Neural cell (in vitro differentiated cells): ENCODE results near the gene IDUA. TPM values are rescaled to one million over a fixed set of nuclear protein-coding genes. Genes with fewer than 3 reads are reported as not detected.

Experiments
- H2AFZ ChIP-seq: fragments of 200-600, 300-800 bp; sonication (generic), shearing (Covaris generic); 2 replicates; pipeline ENCODE4 v1.6.0; 2014; ENCODE audit warnings: low read depth, mild to moderate bottlenecking, antibody characterized with exemption, low read length, moderate library complexity
- H3F3A ChIP-seq: fragments of 200-600 bp; shearing (Covaris generic); 2 replicates; pipeline ENCODE4 v1.6.1; 2016; ENCODE audit warnings: mild to moderate bottlenecking, moderate library complexity, mixed read lengths, antibody characterized with exemption, low read length; ENCODE audit not compliant: insufficient read depth, poor library complexity, severe bottlenecking
- H3K27ac ChIP-seq: fragments of 200-600, 300-800 bp; sonication (generic), shearing (Covaris generic); 2 replicates; pipeline ENCODE4 v1.5.1; 2014; ENCODE audit warnings: mild to moderate bottlenecking, low read length, moderate library complexity
- H3K27me3 ChIP-seq: fragments of 300-800, 200-600 bp; sonication (generic), shearing (Covaris generic); 2 replicates; pipeline ENCODE4 v1.6.0; 2014; ENCODE audit warnings: mild to moderate bottlenecking, low read depth, low read length, moderate library complexity; ENCODE audit not compliant: insufficient read depth
- H3K36me3 ChIP-seq: fragments of 300-800, 200-600 bp; sonication (generic), shearing (Covaris generic); 2 replicates; pipeline ENCODE4 v1.5.1; 2014; ENCODE audit warnings: mild to moderate bottlenecking, antibody characterized with exemption, low read length, moderate library complexity; ENCODE audit not compliant: insufficient read depth
- H3K4me2 ChIP-seq: fragments of 300-800, 200-600 bp; sonication (generic), shearing (Covaris generic); 2 replicates; pipeline ENCODE4 v1.6.0; 2014; ENCODE audit warnings: mild to moderate bottlenecking, low read length
- H3K4me3 ChIP-seq: fragments of 300-800, 200-600 bp; sonication (generic), shearing (Covaris generic); 2 replicates; pipeline ENCODE4 v1.5.1; 2014; ENCODE audit warnings: mild to moderate bottlenecking, low read length, moderate library complexity
- H3K79me2 ChIP-seq: fragments of 200-600 bp; shearing (Covaris generic); replicated peaks from 2 replicates; pipeline ENCODE4 v1.6.0; 2014; ENCODE audit warnings: mild to moderate bottlenecking, low read length, moderate library complexity; ENCODE audit not compliant: insufficient read depth
- H3K9ac ChIP-seq: fragments of 300-800, 200-600 bp; sonication (generic), shearing (Covaris generic); 2 replicates; pipeline ENCODE4 v1.6.1; 2016; ENCODE audit warnings: mild to moderate bottlenecking, low read length, mixed read lengths
- H3K9me2 ChIP-seq: fragments of 200-600 bp; shearing (Covaris generic); 2 replicates; pipeline ENCODE4 v1.6.1; 2016; ENCODE audit warnings: mild to moderate bottlenecking, low read length, mixed read lengths; ENCODE audit not compliant: insufficient read depth
- H3K9me3 ChIP-seq: fragments of 200-600, 300-800 bp; sonication (generic), shearing (Covaris generic); 2 replicates; pipeline ENCODE4 v1.6.1; 2016; ENCODE audit warnings: mild to moderate bottlenecking, mixed run types, low read length, moderate library complexity, mixed read lengths
- H4K20me1 ChIP-seq: fragments of 200-600 bp; shearing (Covaris generic); 2 replicates; pipeline ENCODE4 v1.6.1; 2016; ENCODE audit warnings: mild to moderate bottlenecking, mixed run types; ENCODE audit not compliant: insufficient read depth
- EP300 ChIP-seq: fragments of 450-650 bp; conservative IDR thresholded peaks from 2 replicates; pipeline ENCODE4 v1.6.1; 2014; ENCODE audit warnings: antibody characterized with exemption, mild to moderate bottlenecking, moderate library complexity; ENCODE audit not compliant: poor library complexity, severe bottlenecking
- EZH2 ChIP-seq: fragments of 200-600, 300-800 bp; shearing (Covaris generic), sonication (generic); IDR thresholded peaks from 2 replicates; pipeline ENCODE4 v1.6.1; 2014; ENCODE audit warnings: antibody characterized with exemption, low read length, borderline replicate concordance, mild to moderate bottlenecking; ENCODE audit not compliant: insufficient read depth, poor library complexity, severe bottlenecking
- MXI1 ChIP-seq: fragments of 450-650 bp; conservative IDR thresholded peaks from 2 replicates; pipeline ENCODE4 v1.6.1; 2014; ENCODE audit warnings: antibody characterized with exemption, mild to moderate bottlenecking; ENCODE audit not compliant: poor library complexity, severe bottlenecking
- POLR2AphosphoS5 ChIP-seq: IDR thresholded peaks from 2 replicates; pipeline ENCODE4 v1.6.1; 2012
- RAD21 ChIP-seq: fragments of 450-650 bp; conservative IDR thresholded peaks from 2 replicates; pipeline ENCODE4 v1.6.1; 2014; ENCODE audit warnings: antibody characterized with exemption, mild to moderate bottlenecking, moderate library complexity
- SMC3 ChIP-seq: fragments of 450-650 bp; conservative IDR thresholded peaks from 2 replicates; pipeline ENCODE4 v1.6.1; 2014; ENCODE audit warnings: antibody characterized with exemption, mild to moderate bottlenecking, moderate library complexity; ENCODE audit not compliant: poor library complexity
- TAF1 ChIP-seq: IDR thresholded peaks from 2 replicates; pipeline ENCODE4 v1.6.1; 2012; ENCODE audit warnings: low read depth
- polyA plus RNA-seq: library from polyadenylated mRNA; depleted of rRNA; stranded (reverse); fragments of >200 nt; gene quantifications from 2 replicates; pipeline ENCODE4 v1.2.3, GENCODE V29; 2014
- TF ChIP-seq, protein P1 (sequence below): IDR thresholded peaks from 2 replicates; pipeline ENCODE4 v1.6.1; 2012; ENCODE audit warnings: borderline replicate concordance

IDUA gene
- polyA plus RNA-seq, 1 donor from 2014 or later = 12.7 TPM

DNA sequence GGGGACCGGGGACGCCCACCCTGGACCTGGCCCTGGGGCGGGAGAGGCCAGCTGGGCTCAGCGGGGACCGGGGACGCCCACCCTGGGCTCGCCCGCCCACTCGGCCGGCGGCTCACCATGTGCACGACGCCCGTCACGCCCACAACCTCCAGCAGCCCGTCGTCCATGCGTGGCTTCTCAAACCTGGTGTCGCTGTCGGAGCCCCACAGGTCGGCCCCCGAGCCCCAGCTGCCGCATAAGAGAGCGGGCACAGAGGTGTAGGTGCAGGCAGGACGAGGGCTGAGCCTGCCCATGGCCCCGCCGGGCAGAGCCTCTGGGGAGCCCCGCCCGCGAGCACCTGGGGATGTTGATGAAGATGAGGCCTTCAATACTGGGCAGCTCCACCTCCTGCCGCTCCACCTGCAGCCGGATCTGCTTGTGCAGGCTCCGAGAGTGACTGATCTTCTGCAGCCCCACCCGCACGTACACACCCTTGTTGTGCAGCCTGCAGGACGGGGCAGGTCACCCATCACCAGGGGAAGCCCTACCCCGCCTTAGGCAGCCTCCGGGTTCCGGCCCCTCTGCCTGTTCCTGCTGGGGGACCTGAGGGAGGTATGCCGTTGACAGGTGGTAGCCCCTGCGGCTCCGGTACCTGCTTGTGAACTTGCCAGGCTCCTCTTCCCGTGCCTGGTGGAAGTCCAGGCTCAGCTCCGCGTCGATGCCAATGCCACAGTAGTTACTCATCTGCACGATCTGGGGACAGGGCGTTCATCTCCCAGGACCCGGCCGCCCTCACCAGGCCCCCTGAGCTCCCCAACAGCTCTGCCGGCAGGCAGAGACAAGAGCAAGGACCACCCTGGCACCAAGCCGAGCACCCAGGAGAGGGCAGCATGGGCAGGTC, 25.3 kb upstream of the IDUA start:
- no peak overlapping the region for H3K4me2 ChIP-seq
- H2AFZ ChIP-seq = no peak overlapping the region
- H3K4me3 ChIP-seq = no peak overlapping the region
- no peaks in the 10 kb centered on the region for H3K36me3 ChIP-seq
- no peak overlapping the region for H3K9ac ChIP-seq
- H4K20me1 ChIP-seq = no peaks in the 10 kb centered on the region
- no peaks in the 10 kb centered on the region for H3K79me2 ChIP-seq
- TF ChIP-seq EP300 = no peak
- TF ChIP-seq POLR2AphosphoS5 = no peak
- H3K9me3 ChIP-seq = no peaks in the 10 kb centered on the region
- H3K27ac ChIP-seq = no peak overlapping the region
- H3F3A ChIP-seq = no peaks in the 10 kb centered on the region
- no peaks in the 10 kb centered on the region for H3K27me3 ChIP-seq
- H3K9me2 ChIP-seq = no peaks in the 10 kb centered on the region

DNA sequence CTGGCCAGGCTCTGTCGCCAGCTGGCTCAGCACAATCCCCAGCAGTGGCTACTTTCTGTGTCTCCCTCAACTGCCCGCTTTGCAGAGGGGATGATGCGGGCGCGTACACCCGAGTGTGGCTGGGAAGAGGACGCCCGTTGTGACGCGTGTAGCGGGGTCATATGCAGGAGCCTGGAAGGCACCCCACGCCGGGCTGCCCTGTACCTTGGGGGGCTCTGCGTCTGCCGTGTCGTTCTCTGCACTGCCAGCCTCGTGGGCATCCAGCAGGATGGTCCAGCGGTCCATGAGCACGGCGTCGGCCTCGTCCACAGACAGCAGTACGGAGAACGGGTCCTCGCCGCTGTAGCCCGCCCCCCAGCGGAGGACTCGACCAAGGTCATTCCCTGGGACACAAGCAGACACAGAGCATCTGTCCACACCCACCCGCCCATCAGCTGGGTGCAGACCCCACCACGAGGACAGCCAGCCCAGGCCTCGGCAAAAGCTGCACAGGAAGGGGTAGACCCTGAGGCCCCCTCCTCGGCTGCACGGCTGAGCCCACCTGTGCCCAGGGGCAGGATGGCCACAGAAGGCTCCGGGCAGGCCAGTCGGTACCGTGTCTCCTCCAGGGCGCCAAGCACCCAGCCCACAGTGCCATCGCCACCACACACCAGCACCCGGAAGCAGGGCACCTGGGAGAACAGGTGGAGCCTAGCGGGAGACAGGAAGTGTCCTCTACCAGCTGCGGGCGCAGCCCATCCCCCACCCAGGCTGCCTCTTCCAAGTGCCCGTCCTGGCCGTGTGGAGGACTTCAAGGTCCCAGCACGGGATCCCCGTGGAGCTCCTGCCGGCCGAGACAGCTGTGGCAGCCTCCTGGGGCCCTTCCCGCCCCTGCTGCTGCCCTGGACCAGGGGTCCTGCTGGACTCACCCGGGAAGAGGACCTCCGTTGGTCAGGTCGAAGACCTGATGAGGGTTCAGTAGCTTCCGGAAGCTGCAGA, 24.3 kb upstream of the IDUA start:
- no peaks in the 10 kb centered on the region for H3K79me2 ChIP-seq
- H3K27me3 ChIP-seq = peaks cover 1% of the 10 kb centered on the region
- H3K27ac ChIP-seq = no peak overlapping the region
- no peak overlapping the region for H3K4me2 ChIP-seq
- no peaks in the 10 kb centered on the region for H3K9me2 ChIP-seq
- no peak overlapping the region for H2AFZ ChIP-seq
- TF ChIP-seq MXI1 (no peak), RAD21 (no peak), EZH2 (no peak), SMC3 (no peak), POLR2AphosphoS5 (no peak), TAF1 (no peak)
- TF ChIP-seq, protein P1, sequence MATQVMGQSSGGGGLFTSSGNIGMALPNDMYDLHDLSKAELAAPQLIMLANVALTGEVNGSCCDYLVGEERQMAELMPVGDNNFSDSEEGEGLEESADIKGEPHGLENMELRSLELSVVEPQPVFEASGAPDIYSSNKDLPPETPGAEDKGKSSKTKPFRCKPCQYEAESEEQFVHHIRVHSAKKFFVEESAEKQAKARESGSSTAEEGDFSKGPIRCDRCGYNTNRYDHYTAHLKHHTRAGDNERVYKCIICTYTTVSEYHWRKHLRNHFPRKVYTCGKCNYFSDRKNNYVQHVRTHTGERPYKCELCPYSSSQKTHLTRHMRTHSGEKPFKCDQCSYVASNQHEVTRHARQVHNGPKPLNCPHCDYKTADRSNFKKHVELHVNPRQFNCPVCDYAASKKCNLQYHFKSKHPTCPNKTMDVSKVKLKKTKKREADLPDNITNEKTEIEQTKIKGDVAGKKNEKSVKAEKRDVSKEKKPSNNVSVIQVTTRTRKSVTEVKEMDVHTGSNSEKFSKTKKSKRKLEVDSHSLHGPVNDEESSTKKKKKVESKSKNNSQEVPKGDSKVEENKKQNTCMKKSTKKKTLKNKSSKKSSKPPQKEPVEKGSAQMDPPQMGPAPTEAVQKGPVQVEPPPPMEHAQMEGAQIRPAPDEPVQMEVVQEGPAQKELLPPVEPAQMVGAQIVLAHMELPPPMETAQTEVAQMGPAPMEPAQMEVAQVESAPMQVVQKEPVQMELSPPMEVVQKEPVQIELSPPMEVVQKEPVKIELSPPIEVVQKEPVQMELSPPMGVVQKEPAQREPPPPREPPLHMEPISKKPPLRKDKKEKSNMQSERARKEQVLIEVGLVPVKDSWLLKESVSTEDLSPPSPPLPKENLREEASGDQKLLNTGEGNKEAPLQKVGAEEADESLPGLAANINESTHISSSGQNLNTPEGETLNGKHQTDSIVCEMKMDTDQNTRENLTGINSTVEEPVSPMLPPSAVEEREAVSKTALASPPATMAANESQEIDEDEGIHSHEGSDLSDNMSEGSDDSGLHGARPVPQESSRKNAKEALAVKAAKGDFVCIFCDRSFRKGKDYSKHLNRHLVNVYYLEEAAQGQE = no peak
- no peak overlapping the region for H3K4me3 ChIP-seq
- H4K20me1 ChIP-seq = no peaks in the 10 kb centered on the region
- H3K9me3 ChIP-seq = no peaks in the 10 kb centered on the region
- H3K36me3 ChIP-seq = no peaks in the 10 kb centered on the region
- no peaks in the 10 kb centered on the region for H3F3A ChIP-seq
- no peak overlapping the region for H3K9ac ChIP-seq
